Gastrocnemius medialis (tissue), 4 donors: Measurements from ENCODE around the gene ADCY2. TPM values are rescaled to one million over a fixed set of nuclear protein-coding genes. Genes with fewer than 3 reads are reported as not detected.
A peak's percentile ranks its signal among the peaks of the same experiment; 100 is the strongest.

ENCODE experiments used
- ATAC-seq, 2 donors: fragments of 150-250 bp; one replicate each; pipeline ENCODE4 v1.9.1; 2016
- DNase-seq, 2 donors: peaks; one replicate each; pipeline ENCODE4 v3.0.0-alpha.2; 2019
- H3K27ac ChIP-seq, 4 donors: fragments of 200-600 bp; sonication (generic); 1 replicate in 1 of 4; 2 replicates in 3 of 4; pipeline ENCODE4 v1.5.1; 2016 to 2018; ENCODE audit warnings: mild to moderate bottlenecking in 2 of 4, moderate library complexity in 1 of 4
- H3K27me3 ChIP-seq, 3 donors: fragments of 200-600 bp; sonication (generic) in 2 of 3; 1 replicate in 1 of 3; 2 replicates in 2 of 3; pipeline versions ENCODE4 v1.5.1 to v1.6.0; 2016 to 2019; ENCODE audit warnings: mild to moderate bottlenecking in 1 of 3, moderate library complexity in 1 of 3
- H3K36me3 ChIP-seq, 2 donors: fragments of 200-600 bp; sonication (generic) in 1 of 2; one replicate each; pipeline ENCODE4 v1.5.1; 2017 to 2018
- H3K4me1 ChIP-seq, 2 donors: fragments of 200-600 bp; sonication (generic) in 1 of 2; one replicate each; pipeline ENCODE4 v1.5.1; 2016 to 2017; ENCODE audit warnings: mild to moderate bottlenecking in 2 of 2
- H3K4me3 ChIP-seq, 4 donors: fragments of 200-600 bp; sonication (generic) in 3 of 4; 1 replicate in 1 of 4; 2 replicates in 3 of 4; pipeline ENCODE4 v1.5.1; 2016 to 2019; ENCODE audit warnings: mild to moderate bottlenecking in 2 of 4
- H3K9me3 ChIP-seq, 3 donors: fragments of 200-600 bp; sonication (generic) in 2 of 3; 1 replicate in 1 of 3; 2 replicates in 2 of 3; pipeline ENCODE4 v1.5.1; 2016 to 2019
- CTCF ChIP-seq, 5 experiments: fragments of 450-650 bp in 3 of 5; fragments of 200-600 bp in 2 of 5; sonication (generic) in 2 of 5; IDR thresholded peaks in 4 of 5; conservative IDR thresholded peaks in 1 of 5; 1 replicate in 4 of 5; 2 replicates in 1 of 5; pipeline ENCODE4 v1.5.1; 2016 to 2019; ENCODE audit warnings: antibody characterized with exemption in 5 of 5, mild to moderate bottlenecking in 3 of 5, moderate library complexity in 3 of 5
- POLR2A ChIP-seq, 2 donors: fragments of 450-650 bp; IDR thresholded peaks; one replicate each; pipeline ENCODE4 v1.6.1; 2017; ENCODE audit warnings: antibody characterized with exemption in 2 of 2, mild to moderate bottlenecking in 2 of 2, moderate library complexity in 2 of 2
- in situ Hi-C, 4 donors: fragments of 200-750 bp; cut with MboI; loops; one replicate each; pipeline versions ENCODE4 v1.15.0 to v1.8.0; 2017; ENCODE audit warnings: low sequenced_read_pairs in 4 of 4
- intact Hi-C: fragments of 100-400 bp; cut with DNase I; formaldehyde crosslinking; loops from one replicate; pipeline ENCODE4 v1.15.1; 2023; ENCODE audit warnings: low total_unique reads
- total RNA-seq, 4 donors: library from RNA; depleted of rRNA; stranded (reverse); fragments of >200 nt; gene quantifications; one replicate each; pipeline versions ENCODE4 v1.1.0 to v1.2.3, GENCODE V29; 2016

ADCY2 gene
- total RNA-seq, 4 donors from 2014 or later, result 24.3 to 50.1 (median 36.5) TPM

GRCh38 chr5:7824995-7825394, 429.1 kb downstream of the ADCY2 start:
- Histone ChIP-seq H3K9me3 (no peaks in the 10 kb centered on the region), H3K27ac (no peak overlapping the region), H3K4me3 (no peak overlapping the region), H3K36me3 (peaks cover 0 to 29% of the 10 kb centered on the region in 2 donors), H3K4me1 (peaks cover 0 to 4% of the 10 kb centered on the region in 2 donors), H3K27me3 (no peaks in the 10 kb centered on the region)
- DNase-seq, result no peak
- intact Hi-C loops (no loop called here), in situ Hi-C loops (no loop called here)
- TF ChIP-seq POLR2A (IDR thresholded peaks at IDR 0.05), result no peak
- no peak for TF ChIP-seq CTCF (IDR thresholded peaks at IDR 0.05 in 4 of 5, conservative IDR thresholded peaks at IDR 0.05 in 1 of 5)
- no peak for ATAC-seq

GRCh38 chr5:7825630-7826029, 429.7 kb downstream of the ADCY2 start:
- Histone ChIP-seq H3K4me3 (no peak overlapping the region), H3K4me1 (peaks cover 0 to 4% of the 10 kb centered on the region in 2 donors), H3K27me3 (no peaks in the 10 kb centered on the region), H3K9me3 (no peaks in the 10 kb centered on the region), H3K27ac (no peak overlapping the region), H3K36me3 (peaks cover 0 to 29% of the 10 kb centered on the region in 2 donors)
- in situ Hi-C loops (no loop called here), intact Hi-C loops (no loop called here)
- ATAC-seq (no peak), DNase-seq (no peak)
- TF ChIP-seq POLR2A (IDR thresholded peaks at IDR 0.05), result no peak
- TF ChIP-seq CTCF (IDR thresholded peaks at IDR 0.05 in 4 of 5, conservative IDR thresholded peaks at IDR 0.05 in 1 of 5), result no peak

GRCh38 chr5:7827610-7828009, 431.7 kb downstream of the ADCY2 start:
- intact Hi-C loops (no loop called here), in situ Hi-C loops (no loop called here)
- Histone ChIP-seq H3K36me3 (peaks cover 0 to 29% of the 10 kb centered on the region in 2 donors), H3K4me3 (no peak overlapping the region), H3K4me1 (no peaks in the 10 kb centered on the region), H3K27ac (no peak overlapping the region), H3K27me3 (no peaks in the 10 kb centered on the region), H3K9me3 (no peaks in the 10 kb centered on the region)
- DNase-seq (no peak), ATAC-seq (no peak)
- TF ChIP-seq CTCF (IDR thresholded peaks at IDR 0.05 in 4 of 5, conservative IDR thresholded peaks at IDR 0.05 in 1 of 5) (no peak), POLR2A (IDR thresholded peaks at IDR 0.05) (no peak)

- H3K9me3 ChIP-seq, result no peaks in the 10 kb centered on the region
- no peak overlapping the region for H3K27ac ChIP-seq
- peaks cover 0 to 23% of the 10 kb centered on the region in 2 donors for H3K36me3 ChIP-seq
- in situ Hi-C loops, result no loop called here
- no peak for TF ChIP-seq CTCF (IDR thresholded peaks at IDR 0.05 in 4 of 5, conservative IDR thresholded peaks at IDR 0.05 in 1 of 5)
- no peak for TF ChIP-seq POLR2A (IDR thresholded peaks at IDR 0.05)
- DNase-seq (no peak), ATAC-seq (peak in 1 of 2 donors; percentile 23)
- H3K4me3 ChIP-seq, result no peak overlapping the region
- H3K27me3 ChIP-seq, result no peaks in the 10 kb centered on the region
- H3K4me1 ChIP-seq, result no peaks in the 10 kb centered on the region
- intact Hi-C loops, result no loop called here
Observed at GRCh38 chr5:7828269-7828668, 432.3 kb downstream of the ADCY2 start.

GRCh38 chr5:7834982-7835381, 439.0 kb downstream of the ADCY2 start:
- Histone ChIP-seq H3K27ac (no peak overlapping the region), H3K4me3 (no peak overlapping the region), H3K27me3 (no peaks in the 10 kb centered on the region), H3K36me3 (no peaks in the 10 kb centered on the region), H3K9me3 (no peaks in the 10 kb centered on the region), H3K4me1 (no peaks in the 10 kb centered on the region)
- in situ Hi-C loops, result no loop called here
- no peak for ATAC-seq
- no peak for TF ChIP-seq POLR2A (IDR thresholded peaks at IDR 0.05)
- intact Hi-C loops, result no loop called here
- DNase-seq, result no peak
